OCI-LY7 (cell line): ENCODE data around the gene GAPDH. TPM values are rescaled to one million over a fixed set of nuclear protein-coding genes. Genes with fewer than 3 reads are reported as not detected.

Source experiments
- BruUV-seq: library from RNA; stranded (reverse); fragments of 400-500 nt; replicated peaks from 2 replicates; lab custom pipeline; 2021; lab: Mats Ljungman, UMichigan
- CTCF ChIA-PET: fragments of 300-600 bp; sonication (Branson Sonifier 250); formaldehyde crosslinking; loops from one replicate; lab custom pipeline; 2022; ENCODE audit warnings: antibody characterized with exemption; ENCODE audit not compliant: unreplicated experiment; lab: Charles Lee
- POLR2A ChIA-PET: fragments of 300-600 bp; sonication (Branson Sonifier 250); formaldehyde crosslinking; loops from one replicate; lab custom pipeline; 2022; ENCODE audit warnings: antibody characterized with exemption; lab: Charles Lee
- DNase-seq: peaks from one replicate; pipeline ENCODE4 v3.0.0-alpha.2; 2015; ENCODE audit warnings: low spot score
- H2AFZ ChIP-seq: fragments of 200-600 bp; sonication (generic), shearing (Covaris generic); 2 replicates; pipeline ENCODE4 v1.6.1; 2014; ENCODE audit warnings: mild to moderate bottlenecking, antibody characterized with exemption, low read length, moderate library complexity
- H3K27ac ChIP-seq: fragments of 200-600 bp; sonication (generic); 2 replicates; pipeline ENCODE4 v1.5.1; 2014; ENCODE audit warnings: mixed run types, low read depth, mild to moderate bottlenecking, moderate library complexity, low read length, inconsistent platforms; ENCODE audit not compliant: poor library complexity, severe bottlenecking
- H3K36me3 ChIP-seq: fragments of 200-600 bp; sonication (generic); 2 replicates; pipeline ENCODE4 v1.6.1; 2014; ENCODE audit warnings: mild to moderate bottlenecking, antibody characterized with exemption, low read length, moderate library complexity, mixed read lengths; ENCODE audit not compliant: insufficient read depth
- H3K4me1 ChIP-seq: fragments of 200-600 bp; sonication (generic); 2 replicates; pipeline ENCODE4 v1.5.1; 2014; ENCODE audit warnings: mild to moderate bottlenecking, low read length; ENCODE audit not compliant: insufficient read depth, poor library complexity, severe bottlenecking
- H3K4me2 ChIP-seq: fragments of 200-600 bp; sonication (generic); 2 replicates; pipeline ENCODE4 v1.6.1; 2014; ENCODE audit warnings: mild to moderate bottlenecking, low read length
- H3K4me3 ChIP-seq: fragments of 200-600 bp; sonication (generic); 2 replicates; pipeline ENCODE4 v1.5.1; 2014; ENCODE audit warnings: mild to moderate bottlenecking, low read depth, low read length; ENCODE audit not compliant: poor library complexity, severe bottlenecking
- H3K79me2 ChIP-seq: fragments of 200-600 bp; sonication (generic); 2 replicates; pipeline ENCODE4 v1.6.1; 2016; ENCODE audit warnings: low read depth, mild to moderate bottlenecking, low read length, moderate library complexity, mixed read lengths; ENCODE audit not compliant: insufficient read depth
- H3K9me2 ChIP-seq: fragments of 200-600 bp; sonication (generic); 2 replicates; pipeline ENCODE4 v1.6.1; 2016; ENCODE audit warnings: mild to moderate bottlenecking, low read length, mixed read lengths; ENCODE audit not compliant: insufficient read depth
- H3K9me3 ChIP-seq: fragments of 200-600 bp; sonication (generic); 2 replicates; pipeline ENCODE4 v1.6.1; 2014; ENCODE audit warnings: mild to moderate bottlenecking, mixed run types, low read length, mixed read lengths
- H4K20me1 ChIP-seq: fragments of 200-600 bp; sonication (generic); 2 replicates; pipeline ENCODE4 v1.6.1; 2014; ENCODE audit warnings: mild to moderate bottlenecking, antibody characterized with exemption, low read length, moderate library complexity, mixed read lengths; ENCODE audit not compliant: insufficient read depth
- CTCF ChIP-seq: fragments of 200-600 bp; sonication (generic); conservative IDR thresholded peaks from 2 replicates; pipeline ENCODE4 v1.5.1; 2014; ENCODE audit warnings: mild to moderate bottlenecking, antibody characterized with exemption, low read length, moderate library complexity, mixed read lengths
- EZH2phosphoT487 ChIP-seq: fragments of 200-600 bp; sonication (generic); IDR thresholded peaks from 2 replicates; pipeline ENCODE4 v1.6.1; 2018; ENCODE audit warnings: low read depth, borderline replicate concordance, mild to moderate bottlenecking, mixed run types, antibody characterized with exemption, low read length, moderate library complexity, mixed read lengths
- intact Hi-C: fragments of 100-400 bp; cut with micrococcal nuclease; formaldehyde crosslinking; loops from one replicate; pipeline ENCODE4 v1.10.0; 2022; ENCODE audit not compliant: unreplicated experiment
- total RNA-seq, 2 experiments: library from RNA; depleted of rRNA in 1 of 2; stranded (reverse); fragments of >200 nt in 1 of 2; shearing (Covaris generic) in 1 of 2; gene quantifications; 2 replicates each; pipeline ENCODE4 v1.2.3, GENCODE V29; 2014 to 2022

Gene GAPDH
- total RNA-seq, 2 experiments from 2014 or later, result 3,801 to 4,502 TPM

GRCh38 chr12:6569786-6570185, 35.5 kb downstream of the GAPDH start:
- Histone ChIP-seq H3K9me3 (no peaks in the 10 kb centered on the region), H2AFZ (no peak overlapping the region), H3K4me3 (no peak overlapping the region), H4K20me1 (peaks cover 12% of the 10 kb centered on the region), H3K27ac (no peak overlapping the region), H3K9me2 (no peaks in the 10 kb centered on the region), H3K79me2 (peaks cover 32% of the 10 kb centered on the region), H3K4me2 (no peak overlapping the region), H3K36me3 (peaks cover 78% of the 10 kb centered on the region), H3K4me1 (peaks cover 21% of the 10 kb centered on the region)
- intact Hi-C loops, result loop anchor here (2.0 to 5.0 kb wide), 2 partner anchors 37 to 118 kb away; partner anchors contain the start of genes CHD4 and ZNF384
- no peak for DNase-seq
- TF ChIP-seq EZH2phosphoT487 (no peak), CTCF (no peak)
- CTCF ChIA-PET, result no interaction called here
- POLR2A ChIA-PET, result interaction anchor here (0.7 to 1.2 kb wide), 3 partner anchors 27 to 1108 kb away, joined by 6 to 8 read pairs (median 6); no protein-coding TSS in a partner anchor
- BruUV-seq, result no TSS peak

- CTCF ChIA-PET, result interaction anchor here (0.6 to 1.2 kb wide), 4 partner anchors 13 to 216 kb away, joined by 3 read pairs; no protein-coding TSS in a partner anchor
- BruUV-seq, result TSS peak; percentile 82
Measured at GRCh38 chr12:6570264-6570887, 36.1 kb downstream of the GAPDH start.

More at GRCh38 chr12:6570264-6570887, 36.1 kb downstream of the GAPDH start:
- intact Hi-C loops, result loop anchor here (2.0 kb wide), 1 partner anchor 36 kb away; the partner anchor contains the start of gene CHD4
- H3K4me3 ChIP-seq, result no peak overlapping the region
- no peak overlapping the region for H2AFZ ChIP-seq
- peaks cover 78% of the 10 kb centered on the region for H3K36me3 ChIP-seq
- H3K9me3 ChIP-seq, result no peaks in the 10 kb centered on the region
- no peaks in the 10 kb centered on the region for H3K9me2 ChIP-seq
- TF ChIP-seq EZH2phosphoT487 (no peak), CTCF (peak; percentile 94)
- POLR2A ChIA-PET, result interaction anchor here (0.6 to 1.2 kb wide), 5 partner anchors 27 to 1177 kb away, joined by 3 to 8 read pairs (median 6); partner anchors contain the start of gene CLEC4C
- peaks cover 26% of the 10 kb centered on the region for H3K79me2 ChIP-seq
- H3K4me2 ChIP-seq, result no peak overlapping the region
- H3K4me1 ChIP-seq, result peaks cover 21% of the 10 kb centered on the region
- DNase-seq, result peak; percentile 69
- H4K20me1 ChIP-seq, result peaks cover 12% of the 10 kb centered on the region
- no peak overlapping the region for H3K27ac ChIP-seq
